Fibroblast of lung (primary cell): ENCODE measurements around the gene GOLPH3L. TPM values are rescaled to one million over a fixed set of nuclear protein-coding genes. Genes with fewer than 3 reads are reported as not detected.

ENCODE experiments used
- DNase-seq, 2 donors: peaks; one replicate each; pipeline versions ENCODE4 v3.0.0 to v3.0.0-alpha.2; 2010; ENCODE audit warnings: low read depth in 2 of 2
- H2AFZ ChIP-seq: 2 replicates; pipeline ENCODE4 v1.5.1; 2012; ENCODE audit warnings: low read length, control low read depth, inconsistent platforms
- H3K27ac ChIP-seq: 2 replicates; pipeline ENCODE4 v1.5.1; 2011; ENCODE audit warnings: low read length, control low read depth; ENCODE audit not compliant: insufficient read depth
- H3K27me3 ChIP-seq: 2 replicates; pipeline ENCODE4 v1.5.1; 2011; ENCODE audit warnings: mild to moderate bottlenecking, low read length; ENCODE audit not compliant: control insufficient read depth, insufficient read depth
- H3K36me3 ChIP-seq: 2 replicates; pipeline ENCODE4 v1.5.1; 2011; ENCODE audit warnings: low read length; ENCODE audit not compliant: control insufficient read depth, insufficient read depth
- H3K4me1 ChIP-seq: 2 replicates; pipeline ENCODE4 v1.5.1; 2011; ENCODE audit warnings: low read length; ENCODE audit not compliant: control insufficient read depth, insufficient read depth; ENCODE audit errors: extremely low read depth
- H3K4me2 ChIP-seq: 2 replicates; pipeline ENCODE4 v1.5.1; 2011; ENCODE audit warnings: low read length, control low read depth; ENCODE audit not compliant: insufficient read depth; ENCODE audit errors: extremely low read depth
- H3K4me3 ChIP-seq, 4 experiments: fragments of 200-600 bp in 1 of 4; sonication (generic) in 1 of 4; replicated peaks in 1 of 4; 2 replicates each; pipeline ENCODE4 v1.5.1; 2011 to 2016; ENCODE audit warnings: low read length in 4 of 4, low read depth in 3 of 4, mild to moderate bottlenecking in 3 of 4, control low read depth in 2 of 4, inconsistent platforms in 1 of 4, mixed read lengths in 1 of 4; ENCODE audit not compliant: insufficient read depth in 1 of 4; ENCODE audit errors: control extremely low read depth in 1 of 4
- H3K79me2 ChIP-seq: 2 replicates; pipeline ENCODE4 v1.5.1; 2012; ENCODE audit warnings: mild to moderate bottlenecking, low read length, inconsistent platforms; ENCODE audit not compliant: control insufficient read depth, insufficient read depth
- H3K9ac ChIP-seq: 2 replicates; pipeline ENCODE4 v1.5.1; 2011; ENCODE audit warnings: mild to moderate bottlenecking, low read length, control low read depth; ENCODE audit not compliant: insufficient read depth
- H3K9me3 ChIP-seq: 2 replicates; pipeline ENCODE4 v1.5.1; 2012; ENCODE audit warnings: low read depth, low read length; ENCODE audit not compliant: control insufficient read depth, insufficient read depth
- H4K20me1 ChIP-seq: 2 replicates; pipeline ENCODE4 v1.5.1; 2011; ENCODE audit warnings: low read length; ENCODE audit not compliant: control insufficient read depth, insufficient read depth; ENCODE audit errors: extremely low read depth
- EZH2 ChIP-seq: IDR thresholded peaks from 2 replicates; pipeline ENCODE4 v1.5.1; 2012; ENCODE audit warnings: low read length, control low read depth, mild to moderate bottlenecking; ENCODE audit errors: missing control alignments
- polyA plus RNA-seq, 2 donors: library from polyadenylated mRNA; depleted of rRNA in 1 of 2; stranded (reverse) in 1 of 2; unstranded in 1 of 2; fragments of >200 nt; gene quantifications; 2 replicates each; pipeline ENCODE4 v1.2.1, GENCODE V29; 2011 to 2012; ENCODE audit warnings: missing spikeins in 1 of 2
- total RNA-seq: library from RNA; depleted of rRNA; stranded (reverse); fragments of >200 nt; gene quantifications from 2 replicates; pipeline ENCODE4 v1.2.1, GENCODE V29; 2014
- TF ChIP-seq, protein P1 (sequence below), 2 donors: IDR thresholded peaks in 1 of 2; conservative IDR thresholded peaks in 1 of 2; 1 replicate in 1 of 2; 2 replicates in 1 of 2; pipeline ENCODE4 v1.5.1; 2011 to 2012; ENCODE audit warnings: low read length in 2 of 2, control low read depth in 1 of 2, inconsistent platforms in 1 of 2, low read depth in 1 of 2, mild to moderate bottlenecking in 1 of 2

The GOLPH3L gene
- total and polyA plus RNA-seq, 2 donors (not counting 1 experiment from before 2014, with no cell fraction given): 11.1 to 28.7 TPM

DNA sequence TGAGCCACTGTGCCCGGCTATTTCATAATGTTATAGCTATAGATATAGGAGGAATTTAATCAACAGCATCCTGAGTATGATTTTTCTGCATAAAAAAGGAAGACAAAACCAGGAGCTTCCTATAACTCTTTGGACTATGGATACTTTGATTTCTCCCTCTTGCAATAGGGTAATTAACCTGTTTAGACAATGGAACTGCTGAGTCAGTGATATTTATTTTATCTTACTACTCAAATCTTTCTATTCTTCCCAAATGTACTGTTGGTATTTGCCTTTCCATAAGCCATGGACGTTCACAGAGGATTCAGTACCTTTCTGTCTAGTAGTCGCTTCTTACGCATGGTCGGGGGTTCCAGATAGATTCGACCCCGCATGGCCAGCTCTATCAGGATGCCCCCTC is 33.6 kb downstream of the GOLPH3L start:
- no peak overlapping the region for H3K4me2 ChIP-seq
- H3K27me3 ChIP-seq: no peaks in the 10 kb centered on the region
- no peak for DNase-seq
- H3K4me3 ChIP-seq: no peak overlapping the region
- H2AFZ ChIP-seq: no peak overlapping the region
- H3K9me3 ChIP-seq: no peaks in the 10 kb centered on the region
- H3K36me3 ChIP-seq: peaks cover 3% of the 10 kb centered on the region
- H3K4me1 ChIP-seq: no peaks in the 10 kb centered on the region
- H3K79me2 ChIP-seq: no peaks in the 10 kb centered on the region
- H3K27ac ChIP-seq: no peak overlapping the region
- H4K20me1 ChIP-seq: no peaks in the 10 kb centered on the region
- no peak overlapping the region for H3K9ac ChIP-seq
- no peak for TF ChIP-seq EZH2
- TF ChIP-seq, protein P1, sequence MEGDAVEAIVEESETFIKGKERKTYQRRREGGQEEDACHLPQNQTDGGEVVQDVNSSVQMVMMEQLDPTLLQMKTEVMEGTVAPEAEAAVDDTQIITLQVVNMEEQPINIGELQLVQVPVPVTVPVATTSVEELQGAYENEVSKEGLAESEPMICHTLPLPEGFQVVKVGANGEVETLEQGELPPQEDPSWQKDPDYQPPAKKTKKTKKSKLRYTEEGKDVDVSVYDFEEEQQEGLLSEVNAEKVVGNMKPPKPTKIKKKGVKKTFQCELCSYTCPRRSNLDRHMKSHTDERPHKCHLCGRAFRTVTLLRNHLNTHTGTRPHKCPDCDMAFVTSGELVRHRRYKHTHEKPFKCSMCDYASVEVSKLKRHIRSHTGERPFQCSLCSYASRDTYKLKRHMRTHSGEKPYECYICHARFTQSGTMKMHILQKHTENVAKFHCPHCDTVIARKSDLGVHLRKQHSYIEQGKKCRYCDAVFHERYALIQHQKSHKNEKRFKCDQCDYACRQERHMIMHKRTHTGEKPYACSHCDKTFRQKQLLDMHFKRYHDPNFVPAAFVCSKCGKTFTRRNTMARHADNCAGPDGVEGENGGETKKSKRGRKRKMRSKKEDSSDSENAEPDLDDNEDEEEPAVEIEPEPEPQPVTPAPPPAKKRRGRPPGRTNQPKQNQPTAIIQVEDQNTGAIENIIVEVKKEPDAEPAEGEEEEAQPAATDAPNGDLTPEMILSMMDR (conservative IDR thresholded peaks at IDR 0.05 in 1 of 2, IDR thresholded peaks at IDR 0.05 in 1 of 2; ENCODE audit: low read depth in 1 of 2, low read length in 2 of 2): no peak

DNA sequence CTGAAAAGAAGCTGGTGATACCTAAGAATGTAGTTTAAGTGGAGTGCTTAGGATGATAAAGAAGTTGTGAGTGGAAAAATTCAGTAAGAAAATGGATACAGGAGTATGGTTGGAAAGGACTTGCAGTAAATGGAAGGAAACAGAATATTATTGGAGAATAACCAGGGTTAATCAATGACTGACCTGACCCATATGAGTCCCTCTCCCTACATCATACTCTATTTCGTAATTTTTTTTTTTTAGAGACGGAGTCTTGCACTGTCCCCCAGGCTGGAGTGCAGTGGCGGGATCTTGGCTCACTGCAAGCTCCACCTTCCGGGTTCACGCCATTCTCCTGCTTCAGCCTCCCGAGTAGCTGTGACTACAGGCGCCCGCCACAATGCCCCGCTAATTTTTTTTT is 34.1 kb downstream of the GOLPH3L start:
- no peaks in the 10 kb centered on the region for H3K27me3 ChIP-seq
- DNase-seq: no peak

DNA sequence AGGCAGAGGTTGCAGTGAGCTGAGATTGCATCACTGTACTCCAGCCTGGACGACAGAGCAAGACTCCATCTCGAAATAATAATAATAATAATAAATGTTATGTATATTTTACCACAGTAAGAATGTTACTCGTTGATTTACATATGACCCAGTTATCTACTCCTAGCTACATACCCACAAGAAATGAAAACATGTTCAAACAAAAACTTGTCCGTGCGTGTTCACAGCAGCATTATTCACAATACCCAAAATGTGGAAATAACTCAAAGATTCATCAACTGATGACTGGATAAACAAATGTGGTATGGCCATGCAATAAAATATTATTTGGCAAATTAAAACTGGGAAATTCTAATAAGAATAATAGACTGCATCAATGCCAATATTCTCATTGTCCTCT is 35.8 kb downstream of the GOLPH3L start:
- Histone ChIP-seq H3K36me3 (peaks cover 3% of the 10 kb centered on the region), H3K9ac (no peak overlapping the region), H4K20me1 (no peaks in the 10 kb centered on the region), H3K27me3 (no peaks in the 10 kb centered on the region), H3K79me2 (no peaks in the 10 kb centered on the region), H3K4me1 (no peaks in the 10 kb centered on the region), H3K27ac (no peak overlapping the region), H3K4me3 (no peak overlapping the region), H2AFZ (no peak overlapping the region), H3K9me3 (no peaks in the 10 kb centered on the region), H3K4me2 (no peak overlapping the region)
- no peak for DNase-seq
- TF ChIP-seq EZH2: no peak
- TF ChIP-seq, protein P1 (conservative IDR thresholded peaks at IDR 0.05 in 1 of 2, IDR thresholded peaks at IDR 0.05 in 1 of 2; ENCODE audit: low read depth in 1 of 2, low read length in 2 of 2): no peak

More for the DNA sequence above, 34.1 kb downstream of the GOLPH3L start:
- Histone ChIP-seq H4K20me1 (no peaks in the 10 kb centered on the region), H3K79me2 (no peaks in the 10 kb centered on the region), H3K9me3 (no peaks in the 10 kb centered on the region), H3K4me1 (no peaks in the 10 kb centered on the region), H3K9ac (no peak overlapping the region), H3K27ac (no peak overlapping the region), H3K4me3 (no peak overlapping the region), H2AFZ (no peak overlapping the region), H3K36me3 (peaks cover 3% of the 10 kb centered on the region), H3K4me2 (no peak overlapping the region)
- TF ChIP-seq EZH2: no peak
- TF ChIP-seq, protein P1 (conservative IDR thresholded peaks at IDR 0.05 in 1 of 2, IDR thresholded peaks at IDR 0.05 in 1 of 2; ENCODE audit: low read depth in 1 of 2, low read length in 2 of 2): no peak
